GM19438 (cell line): ENCODE results near the gene MYCN.
"Not testable (repeated sequence)": the region's sequence is repeated elsewhere in the genome, so short reads cannot be mapped to it uniquely, and the experiment has no call there.

ENCODE experiments used
- ATAC-seq: cut with Tn5 transposase; IDR thresholded peaks from one replicate; pipeline ENCODE4 v1.9.1; 2021; ENCODE audit warnings: low read depth; ENCODE audit not compliant: unreplicated experiment

MYCN gene

DNA sequence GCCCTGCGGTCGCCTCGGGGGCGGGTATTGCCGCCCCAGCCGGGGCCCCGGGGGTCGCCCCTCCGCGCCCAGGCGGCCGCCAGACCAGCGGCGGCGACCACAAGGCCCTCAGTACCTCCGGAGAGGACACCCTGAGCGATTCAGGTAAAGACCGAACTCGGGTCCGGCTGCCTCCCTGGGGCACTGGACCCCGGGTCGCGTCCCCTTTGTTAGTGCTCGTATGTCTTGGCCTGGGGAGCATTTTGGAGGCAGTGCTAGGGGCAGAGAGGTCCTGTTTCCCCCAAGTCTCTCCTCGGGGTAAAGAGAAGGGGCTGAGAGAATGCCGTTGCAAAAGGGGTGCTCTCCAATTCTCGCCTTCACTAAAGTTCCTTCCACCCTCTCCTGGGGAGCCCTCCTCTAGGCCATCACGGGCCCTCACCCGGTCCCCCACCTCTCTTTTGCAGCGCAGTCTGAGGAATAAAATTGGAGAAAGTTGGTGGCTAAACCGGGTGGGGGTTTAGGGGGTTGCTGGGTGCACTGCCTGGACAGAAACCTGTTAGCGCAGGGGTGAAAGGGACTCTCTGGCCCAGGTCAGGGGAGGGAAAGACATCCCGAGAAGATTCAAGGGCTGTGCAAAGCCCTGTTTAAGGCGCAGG, 2.5 kb downstream of the MYCN start:
- no peak for ATAC-seq

DNA sequence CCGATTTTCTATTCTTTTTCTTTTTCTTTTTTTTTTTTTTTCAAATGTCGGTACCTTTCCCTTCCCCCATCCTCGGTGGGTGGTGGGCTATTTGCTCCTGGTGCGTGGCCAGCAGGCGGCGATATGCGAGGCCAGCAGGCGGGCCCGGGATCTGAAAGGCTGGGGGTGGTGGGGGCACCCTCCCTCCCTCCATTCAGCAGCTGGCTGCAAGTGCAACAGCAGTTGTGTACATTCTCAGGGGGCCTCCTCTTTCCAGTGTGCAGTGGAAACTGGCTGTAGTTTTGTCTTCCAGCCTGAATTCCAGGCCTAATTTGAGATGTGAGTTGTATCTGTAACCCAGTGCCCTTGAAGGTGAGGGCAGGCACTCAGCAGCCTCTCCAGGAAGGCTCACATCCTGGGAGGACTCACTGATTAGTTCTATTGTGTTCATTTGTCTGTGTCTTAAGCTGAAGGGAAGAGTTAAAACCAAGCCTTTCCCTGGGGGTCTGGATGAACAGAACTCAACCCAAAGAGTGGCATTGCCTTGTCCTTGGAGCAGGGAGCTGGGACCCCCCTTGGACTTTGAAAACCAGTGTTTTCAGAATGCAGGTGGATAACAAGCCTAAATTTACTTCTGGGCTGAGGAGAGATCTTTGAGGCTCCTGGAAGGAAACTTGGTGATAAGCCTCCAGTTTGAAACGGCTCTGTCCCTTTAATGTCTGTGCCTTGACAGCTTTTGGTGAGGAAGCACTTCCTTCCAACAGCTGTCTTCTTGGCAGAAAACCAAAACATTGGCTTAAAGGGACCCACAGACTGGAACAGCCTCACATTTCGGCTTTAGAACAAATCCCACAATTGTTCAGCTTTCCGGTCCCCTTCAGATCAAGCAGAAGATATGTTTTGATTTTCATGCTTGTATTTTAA, 3.3 kb downstream of the MYCN start:
- ATAC-seq = no peak

DNA sequence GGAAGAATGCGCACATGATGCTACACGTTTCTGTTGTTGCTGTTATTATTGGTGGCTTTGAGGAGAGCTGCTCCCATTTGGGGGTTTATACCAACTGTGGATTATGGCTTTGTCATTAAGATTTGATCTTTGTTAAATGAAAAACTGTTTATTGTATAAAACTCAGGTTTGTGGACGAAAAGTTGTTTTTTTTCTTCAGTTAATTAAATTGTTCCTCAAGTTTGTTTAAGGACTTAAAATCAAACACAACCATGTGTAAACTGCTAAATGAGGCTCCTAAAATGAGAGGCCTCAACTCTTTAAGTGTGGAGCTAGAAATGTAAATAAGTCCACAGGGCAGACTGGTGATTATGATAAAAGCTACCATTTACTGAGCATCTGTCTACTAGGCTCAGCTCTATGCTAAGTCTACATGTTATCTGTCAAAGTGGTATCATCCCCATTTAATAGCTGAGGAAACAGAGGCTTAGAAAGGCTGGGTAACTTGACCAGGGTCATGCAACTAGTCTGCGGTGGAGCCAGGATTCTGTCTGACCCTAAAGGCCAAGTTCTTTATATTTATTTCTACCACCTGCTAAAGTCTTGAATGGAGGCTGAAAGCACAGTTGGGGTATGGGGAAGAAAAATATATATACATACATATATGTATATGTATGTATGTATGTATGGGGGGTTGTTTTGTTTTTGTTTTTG, 4.1 kb downstream of the MYCN start:
- ATAC-seq = no peak

DNA sequence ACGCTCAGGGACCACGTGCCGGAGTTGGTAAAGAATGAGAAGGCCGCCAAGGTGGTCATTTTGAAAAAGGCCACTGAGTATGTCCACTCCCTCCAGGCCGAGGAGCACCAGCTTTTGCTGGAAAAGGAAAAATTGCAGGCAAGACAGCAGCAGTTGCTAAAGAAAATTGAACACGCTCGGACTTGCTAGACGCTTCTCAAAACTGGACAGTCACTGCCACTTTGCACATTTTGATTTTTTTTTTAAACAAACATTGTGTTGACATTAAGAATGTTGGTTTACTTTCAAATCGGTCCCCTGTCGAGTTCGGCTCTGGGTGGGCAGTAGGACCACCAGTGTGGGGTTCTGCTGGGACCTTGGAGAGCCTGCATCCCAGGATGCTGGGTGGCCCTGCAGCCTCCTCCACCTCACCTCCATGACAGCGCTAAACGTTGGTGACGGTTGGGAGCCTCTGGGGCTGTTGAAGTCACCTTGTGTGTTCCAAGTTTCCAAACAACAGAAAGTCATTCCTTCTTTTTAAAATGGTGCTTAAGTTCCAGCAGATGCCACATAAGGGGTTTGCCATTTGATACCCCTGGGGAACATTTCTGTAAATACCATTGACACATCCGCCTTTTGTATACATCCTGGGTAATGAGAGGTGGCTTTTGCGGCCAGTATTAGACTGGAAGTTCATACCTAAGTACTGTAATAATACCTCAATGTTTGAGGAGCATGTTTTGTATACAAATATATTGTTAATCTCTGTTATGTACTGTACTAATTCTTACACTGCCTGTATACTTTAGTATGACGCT, 5.8 kb downstream of the MYCN start:
- ATAC-seq = no peak

DNA sequence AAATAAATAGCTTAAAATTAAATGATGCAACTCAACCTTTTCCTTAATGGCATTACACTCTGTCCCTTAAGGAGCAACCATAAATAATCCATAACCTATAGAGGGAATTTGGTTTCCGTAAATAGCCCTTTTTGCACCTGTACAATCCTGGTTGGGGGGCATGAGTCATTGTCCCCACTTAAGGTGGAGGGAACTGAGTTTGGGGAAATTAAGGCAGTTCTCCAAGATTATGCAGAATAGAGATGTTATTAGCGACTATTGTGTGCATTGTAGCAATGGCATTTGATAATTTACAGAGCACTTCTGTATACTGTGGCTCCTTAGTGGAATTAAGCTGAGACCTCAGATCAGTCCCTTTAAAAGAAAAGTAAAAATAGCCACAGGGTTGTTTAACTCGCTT, 6.6 kb downstream of the MYCN start:
- no peak for ATAC-seq

DNA sequence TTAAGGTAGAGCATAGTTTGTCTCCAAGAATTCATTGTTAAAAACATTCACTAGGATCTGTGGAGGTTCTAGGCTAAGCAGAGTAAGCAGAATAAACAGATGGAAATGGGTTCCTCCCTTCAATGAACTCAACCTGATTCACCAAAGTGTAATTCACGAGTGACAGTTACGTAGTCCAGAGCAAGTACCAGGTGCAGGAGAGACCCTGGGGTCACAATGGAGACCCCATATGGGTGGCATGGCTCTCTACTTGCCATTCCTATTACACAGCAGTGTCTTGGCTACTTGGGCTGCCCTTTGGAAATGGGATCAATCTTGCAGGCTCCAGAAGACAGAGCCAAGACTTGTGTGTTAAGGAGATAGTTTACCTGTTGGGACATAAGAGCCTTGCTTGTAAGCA, 7.1 kb downstream of the MYCN start:
- ATAC-seq = no peak

DNA sequence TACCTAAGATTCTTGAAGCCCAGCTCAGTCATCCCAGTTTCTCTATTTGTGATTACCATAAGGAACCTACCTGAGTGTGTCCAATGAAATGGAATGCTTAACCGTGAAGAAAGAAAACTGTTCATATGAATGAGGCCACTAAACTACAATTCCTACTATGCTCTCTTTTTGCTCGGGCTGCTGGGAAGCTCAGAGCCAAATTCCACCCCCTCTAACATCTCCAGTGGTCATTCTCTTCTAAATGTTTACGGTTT, 8.3 kb downstream of the MYCN start:
- no peak for ATAC-seq

DNA sequence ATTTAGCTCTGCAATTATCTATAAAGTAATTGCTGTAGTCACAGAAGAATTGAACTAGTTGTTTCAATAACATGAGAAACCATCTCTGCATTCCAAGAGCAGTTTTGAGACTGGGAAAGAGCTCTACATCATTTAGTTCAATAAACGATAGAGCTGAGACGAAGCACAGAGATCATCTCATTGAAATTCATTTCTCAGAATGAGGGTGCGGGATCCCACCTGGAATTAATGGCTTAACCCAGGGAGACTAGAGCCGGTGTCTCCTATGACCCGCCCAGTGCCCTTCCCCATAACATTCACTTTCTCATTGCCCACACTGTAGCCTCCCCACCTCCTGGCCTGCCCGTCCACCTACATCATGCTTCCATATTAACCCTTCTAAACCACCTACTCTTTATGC, 8.8 kb downstream of the MYCN start:
- no peak for ATAC-seq

DNA sequence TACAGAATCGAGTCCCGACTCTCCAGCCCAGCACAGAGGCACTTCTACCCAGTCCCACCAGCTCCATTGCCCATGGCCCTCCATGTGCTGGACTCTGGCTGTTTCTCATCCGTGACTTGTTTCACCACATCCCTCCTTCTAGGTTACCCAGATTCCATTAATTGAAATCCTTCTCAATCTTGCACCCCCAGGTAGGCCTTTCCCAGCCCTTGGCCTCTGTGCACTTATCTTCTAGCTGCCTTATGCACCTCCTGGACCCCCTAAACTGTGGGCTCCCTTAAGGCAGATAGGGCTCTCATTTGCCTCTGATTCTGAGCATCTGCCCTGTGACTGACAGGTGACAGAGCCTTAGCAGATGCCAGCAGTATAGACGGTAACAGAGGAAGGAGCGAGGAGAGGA, 9.2 kb downstream of the MYCN start:
- no peak for ATAC-seq

DNA sequence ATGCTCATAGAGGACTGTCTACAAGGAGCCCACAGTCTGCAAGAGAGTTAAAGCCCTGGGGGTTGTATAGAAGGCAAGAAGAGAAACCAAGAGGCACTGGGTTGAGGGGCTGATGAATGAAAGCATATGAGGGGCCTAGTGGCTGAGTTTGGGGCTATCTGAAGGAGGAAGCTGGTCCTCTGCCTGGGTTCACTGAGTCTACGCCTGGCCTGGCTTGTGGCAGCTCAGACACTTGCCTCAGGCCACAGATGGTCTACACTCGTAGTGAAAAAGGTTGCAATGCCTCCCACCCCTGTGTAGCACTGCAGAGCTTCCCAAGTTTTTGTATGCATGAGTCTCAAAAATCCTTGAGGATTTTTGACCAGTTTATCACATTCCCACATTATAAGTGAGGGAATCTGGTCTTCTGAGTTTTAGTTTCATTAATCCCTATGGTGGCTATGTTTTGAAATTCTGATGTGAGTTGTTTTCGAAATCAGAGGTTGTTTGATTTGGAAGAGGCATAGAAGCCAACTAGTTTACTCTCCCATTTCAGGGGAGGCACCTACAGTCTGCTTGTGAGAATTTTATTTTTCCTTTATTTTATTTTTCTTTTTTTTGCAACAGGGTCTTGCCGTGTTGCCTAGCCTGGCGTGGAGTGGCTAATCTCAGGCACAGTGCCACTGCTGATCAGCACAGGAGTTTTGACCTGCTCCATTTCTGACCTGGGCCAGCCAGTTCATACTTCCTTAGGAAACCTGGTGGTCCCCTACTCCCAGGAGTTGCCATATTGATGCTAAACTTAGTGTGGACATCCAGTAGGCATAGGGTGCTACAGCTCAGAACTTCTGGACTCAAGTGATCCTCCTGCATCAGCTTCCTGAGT, 10.0 kb downstream of the MYCN start:
- no peak for ATAC-seq

DNA sequence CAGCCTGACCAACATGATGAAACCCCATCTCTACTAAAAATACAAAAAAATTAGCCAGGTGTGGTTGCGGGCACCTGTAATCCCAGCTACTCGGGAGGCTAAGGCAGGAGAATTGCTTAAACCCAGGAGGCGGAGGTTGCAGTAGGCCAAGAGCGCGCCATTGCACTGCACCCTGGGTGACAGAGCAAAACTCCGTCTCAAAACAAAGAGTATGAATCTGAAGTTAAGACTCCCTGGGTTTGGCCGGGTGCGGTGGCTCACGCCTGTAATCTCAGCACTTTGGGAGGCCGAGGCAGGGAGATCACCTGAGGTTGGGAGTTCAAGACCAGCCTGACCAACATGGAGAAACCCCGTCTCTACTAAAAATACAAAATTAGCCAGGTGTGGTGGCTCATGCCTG, 11.6 kb downstream of the MYCN start:
- ATAC-seq = not testable (repeated sequence)

DNA sequence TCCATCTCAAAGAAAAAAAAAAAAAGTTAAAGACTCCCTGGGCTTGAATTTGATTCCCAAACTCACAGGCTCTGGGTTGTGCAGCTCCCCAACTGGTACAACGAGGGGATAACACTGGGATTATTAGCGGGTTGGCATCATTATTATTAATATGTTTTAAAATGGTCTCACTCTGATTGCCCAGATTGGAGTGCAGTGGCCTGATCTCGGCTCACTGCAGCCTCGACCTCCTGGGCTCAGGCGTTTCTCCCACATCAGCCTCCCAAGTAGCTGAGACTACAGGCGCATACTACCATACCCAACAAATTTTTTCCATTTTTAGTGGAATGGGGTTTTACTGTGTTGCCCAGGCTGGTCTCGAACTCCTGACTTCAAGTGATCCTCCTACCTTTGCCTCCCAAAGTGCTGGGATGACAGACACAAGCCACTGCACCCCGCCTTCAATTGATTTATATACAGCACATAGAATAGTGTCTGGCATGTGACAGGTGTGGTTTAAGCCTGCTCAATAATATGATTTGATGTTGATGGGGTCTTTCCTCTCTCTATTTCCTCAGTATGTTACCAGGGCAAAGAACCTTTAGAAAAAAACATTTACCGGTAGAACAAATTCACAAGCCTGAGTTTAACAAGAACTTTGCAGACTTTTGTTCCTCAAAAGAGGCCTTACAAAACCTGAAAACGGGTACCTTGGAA, 12.2 kb downstream of the MYCN start:
- no peak for ATAC-seq

DNA sequence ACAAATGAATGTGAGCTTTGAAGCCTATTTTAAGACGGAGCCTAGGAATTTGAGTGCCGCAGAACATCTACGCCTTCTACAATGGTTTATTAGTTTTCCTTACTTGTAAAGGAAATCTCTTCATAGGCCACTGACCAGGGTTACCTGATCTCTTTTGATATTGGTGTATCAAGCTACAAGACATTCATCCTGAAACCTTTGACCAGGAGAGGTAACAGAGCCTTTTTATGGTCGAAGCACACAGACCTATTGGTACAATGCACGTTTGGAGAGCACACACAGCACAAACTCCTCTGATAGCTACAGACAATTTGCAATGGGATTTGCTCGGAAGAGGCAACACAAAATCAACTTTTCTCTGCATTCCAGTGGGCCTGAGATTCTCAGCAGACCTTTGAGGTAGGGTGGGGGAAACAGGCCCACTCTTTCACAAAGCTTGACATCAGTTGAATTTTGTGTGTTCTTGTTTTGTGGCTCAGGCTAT, 12.8 kb downstream of the MYCN start:
- ATAC-seq = no peak

DNA sequence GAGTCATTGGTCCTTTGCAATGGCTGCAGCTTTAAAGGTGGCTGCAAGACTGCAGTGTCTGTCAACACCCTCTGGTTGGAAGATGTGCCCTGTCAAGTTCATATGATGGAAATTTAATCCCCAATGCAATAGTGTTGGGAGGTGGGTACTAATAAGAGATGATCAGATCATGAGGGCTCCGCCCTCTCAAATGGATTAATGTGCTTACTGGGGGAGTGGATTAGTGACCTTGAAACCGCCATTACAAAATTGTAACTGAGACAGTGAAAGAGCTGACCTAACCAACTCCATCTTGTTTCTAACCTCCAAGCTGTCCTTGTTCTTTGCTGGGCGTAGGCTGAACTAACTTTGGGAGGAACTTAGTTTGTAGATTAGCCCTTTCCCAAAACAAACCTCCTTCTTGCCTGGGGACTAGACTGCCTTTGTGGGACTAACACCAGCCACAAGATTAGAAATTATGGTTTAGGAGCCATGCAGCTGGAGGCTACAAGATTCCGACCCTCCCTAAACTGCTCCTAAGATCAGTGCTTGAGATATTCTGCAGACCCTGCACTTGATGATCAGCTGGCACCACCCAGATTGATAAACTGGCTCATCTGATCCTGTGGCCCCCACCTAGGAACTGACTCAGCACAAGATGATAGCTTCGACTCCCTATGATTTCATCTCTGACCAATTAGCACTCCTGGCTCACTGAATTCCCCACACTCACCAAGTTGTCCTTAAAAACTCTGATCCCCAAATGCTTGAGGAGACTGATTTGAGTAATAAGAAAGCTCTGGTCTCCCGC, 13.7 kb downstream of the MYCN start:
- ATAC-seq = no peak

DNA sequence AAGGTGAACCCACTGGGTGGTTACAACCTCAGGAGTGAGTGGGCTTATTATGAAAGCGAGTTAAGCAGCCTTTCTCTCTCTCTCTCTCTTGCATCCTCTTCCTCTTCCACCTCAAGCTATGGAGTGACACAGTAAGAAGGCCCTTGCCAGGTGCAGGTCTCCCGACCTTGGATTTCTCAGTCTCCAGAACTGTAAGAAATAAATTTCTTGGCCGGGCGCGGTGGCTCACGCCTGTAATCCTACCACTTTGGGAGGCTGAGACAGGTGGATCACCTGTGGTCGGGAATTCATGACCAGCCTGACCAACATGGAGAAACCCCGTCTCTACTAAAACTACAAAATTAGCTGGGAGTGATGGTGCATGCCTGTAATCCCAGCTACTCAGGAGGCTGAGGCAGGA, 14.4 kb downstream of the MYCN start:
- ATAC-seq = no peak

DNA sequence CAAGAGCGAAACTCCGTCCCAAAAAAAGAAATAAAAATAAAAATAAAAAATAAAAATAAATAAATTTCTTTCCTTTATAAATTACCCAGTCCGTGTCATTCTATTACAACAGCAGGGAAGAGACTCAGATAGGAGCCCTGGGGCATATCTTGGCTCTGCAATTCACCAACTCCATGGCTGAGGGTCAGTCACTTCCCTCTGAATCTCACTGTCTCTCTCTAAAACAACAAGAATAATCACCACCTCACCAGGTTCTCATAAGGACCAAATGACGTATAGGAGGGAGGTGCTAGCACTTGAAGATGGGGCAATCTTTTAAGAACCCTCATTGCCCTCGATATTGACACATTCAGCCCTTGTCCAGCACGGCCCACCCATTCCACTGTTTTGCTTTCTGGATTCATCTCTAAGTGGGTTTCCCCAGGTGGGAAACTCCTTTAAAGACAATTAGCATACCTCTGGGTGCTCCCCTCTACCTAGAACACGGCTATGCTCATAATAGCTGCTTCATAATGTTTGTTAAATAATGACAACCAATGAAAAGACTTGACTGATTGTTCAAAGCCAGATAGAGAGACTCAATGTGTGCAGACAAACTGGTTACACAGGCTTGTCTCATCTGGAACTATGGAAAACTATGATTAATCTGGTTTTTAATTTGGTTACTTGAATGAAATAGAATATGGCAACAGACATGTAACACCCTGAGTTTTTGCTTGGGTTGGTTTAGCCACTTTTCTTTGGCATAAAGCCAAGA, 15.1 kb downstream of the MYCN start:
- ATAC-seq = no peak

DNA sequence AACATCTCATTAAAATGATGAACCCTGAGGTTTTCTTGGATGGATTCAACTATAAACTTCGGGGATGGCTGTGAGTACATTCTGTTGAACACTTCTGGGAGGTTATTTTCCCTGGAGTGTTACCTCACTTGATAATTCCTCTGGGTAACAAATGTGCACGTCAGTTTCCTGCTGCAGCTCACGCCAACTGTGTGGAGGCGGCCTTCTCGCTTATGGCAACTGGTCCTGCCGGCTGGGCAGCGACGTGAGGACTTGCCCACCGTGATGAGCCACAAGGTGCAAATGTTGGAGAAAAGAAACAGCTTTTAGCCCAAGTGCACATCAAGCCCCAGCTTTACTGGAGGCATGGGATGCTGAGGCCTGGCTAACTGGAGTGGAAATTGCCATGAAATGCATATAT, 15.9 kb downstream of the MYCN start:
- ATAC-seq = no peak
